Measurements from ENCODE around the gene MAP7D3. TPM values are rescaled to one million over a fixed set of nuclear protein-coding genes. Genes with fewer than 3 reads are reported as not detected.
"Not testable (repeated sequence)": the region's sequence is repeated elsewhere in the genome, so short reads cannot be mapped to it uniquely, and the experiment has no call there.

MAP7D3 gene, protein sequence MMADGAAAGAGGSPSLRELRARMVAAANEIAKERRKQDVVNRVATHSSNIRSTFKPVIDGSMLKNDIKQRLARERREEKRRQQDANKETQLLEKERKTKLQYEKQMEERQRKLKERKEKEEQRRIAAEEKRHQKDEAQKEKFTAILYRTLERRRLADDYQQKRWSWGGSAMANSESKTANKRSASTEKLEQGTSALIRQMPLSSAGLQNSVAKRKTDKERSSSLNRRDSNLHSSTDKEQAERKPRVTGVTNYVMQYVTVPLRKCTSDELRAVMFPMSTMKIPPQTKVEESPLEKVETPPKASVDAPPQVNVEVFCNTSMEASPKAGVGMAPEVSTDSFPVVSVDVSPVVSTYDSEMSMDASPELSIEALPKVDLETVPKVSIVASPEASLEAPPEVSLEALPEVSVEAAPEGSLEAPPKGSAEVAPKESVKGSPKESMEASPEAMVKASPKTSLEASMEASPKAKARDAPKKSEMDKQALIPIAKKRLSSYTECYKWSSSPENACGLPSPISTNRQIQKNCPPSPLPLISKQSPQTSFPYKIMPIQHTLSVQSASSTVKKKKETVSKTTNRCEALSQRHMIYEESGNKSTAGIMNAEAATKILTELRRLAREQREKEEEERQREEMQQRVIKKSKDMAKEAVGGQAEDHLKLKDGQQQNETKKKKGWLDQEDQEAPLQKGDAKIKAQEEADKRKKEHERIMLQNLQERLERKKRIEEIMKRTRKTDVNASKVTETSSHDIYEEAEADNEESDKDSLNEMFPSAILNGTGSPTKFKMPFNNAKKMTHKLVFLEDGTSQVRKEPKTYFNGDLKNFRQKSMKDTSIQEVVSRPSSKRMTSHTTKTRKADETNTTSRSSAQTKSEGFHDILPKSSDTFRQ
- 15.6 and 28.1 TPM in 2 replicates for total RNA-seq

- DNase-seq (ENCODE audit: low read depth), result peak; percentile 36
Measured at GRCh38 chrX:136251041-136251991, at the start of gene MAP7D3. Gene MAP7D3, minus strand, starts transcription at chrX:136251400. Its CDS starts 42 bp downstream, at chrX:136251358.

GRCh38 chrX:136300721-136301120 is 49.5 kb upstream of the MAP7D3 start, which contains the start of gene ADGRG4:
Gene ADGRG4, plus strand, starts transcription at chrX:136300963. Its CDS starts 7,815 bp downstream, at chrX:136308778.
- DNase-seq (ENCODE audit: low read depth), result not testable (repeated sequence)

GRCh38 chrX:136295380-136295779 is 44.2 kb upstream of the MAP7D3 start:
- no peak for DNase-seq (ENCODE audit: low read depth)

- DNase-seq (ENCODE audit: low read depth), result no peak
Measured at GRCh38 chrX:136292656-136293055, 41.5 kb upstream of the MAP7D3 start.

- DNase-seq (ENCODE audit: low read depth), result no peak
Measured at GRCh38 chrX:136291824-136292223, 40.6 kb upstream of the MAP7D3 start.

DNA sequence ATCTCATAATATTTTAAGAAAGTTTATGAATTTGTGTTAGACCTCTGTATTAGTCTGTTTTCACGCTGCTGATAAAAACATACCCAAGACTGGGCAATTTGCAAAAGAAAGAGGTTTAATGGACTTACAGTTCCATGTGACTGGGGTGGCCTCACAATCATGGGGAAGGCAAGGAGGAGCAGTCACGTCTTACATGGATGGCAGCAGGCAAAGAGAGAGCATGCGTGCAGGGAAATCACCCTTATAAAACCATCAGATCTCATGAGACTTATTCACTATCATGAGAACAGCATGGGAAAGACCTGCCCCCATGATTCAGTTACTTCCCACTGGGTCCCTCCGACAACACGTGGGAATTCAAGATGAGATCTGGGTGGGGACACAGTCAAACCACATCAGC is 35.2 kb upstream of the MAP7D3 start:
- not testable (repeated sequence) for DNase-seq (ENCODE audit: low read depth)

DNA sequence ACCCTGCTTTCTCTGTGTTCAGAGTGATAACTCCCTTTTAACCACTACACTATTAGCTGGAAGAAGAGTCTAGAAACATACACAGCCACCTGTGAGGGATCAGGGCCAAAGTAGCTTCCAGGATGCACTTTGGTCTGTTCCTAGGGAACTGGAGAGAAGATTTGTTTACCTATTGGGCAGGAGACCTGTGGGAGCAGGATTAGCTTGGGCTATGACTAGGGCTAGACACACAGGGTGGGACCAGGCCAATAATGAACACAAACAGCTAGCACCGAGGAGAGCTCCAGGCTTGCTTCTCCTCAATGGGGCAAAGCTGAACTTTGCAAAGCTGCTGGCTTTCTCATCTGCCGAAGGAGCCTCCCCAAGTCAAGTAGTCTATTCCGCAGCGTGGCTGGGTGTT is 24.4 kb upstream of the MAP7D3 start:
- no peak for DNase-seq (ENCODE audit: low read depth)

DNA sequence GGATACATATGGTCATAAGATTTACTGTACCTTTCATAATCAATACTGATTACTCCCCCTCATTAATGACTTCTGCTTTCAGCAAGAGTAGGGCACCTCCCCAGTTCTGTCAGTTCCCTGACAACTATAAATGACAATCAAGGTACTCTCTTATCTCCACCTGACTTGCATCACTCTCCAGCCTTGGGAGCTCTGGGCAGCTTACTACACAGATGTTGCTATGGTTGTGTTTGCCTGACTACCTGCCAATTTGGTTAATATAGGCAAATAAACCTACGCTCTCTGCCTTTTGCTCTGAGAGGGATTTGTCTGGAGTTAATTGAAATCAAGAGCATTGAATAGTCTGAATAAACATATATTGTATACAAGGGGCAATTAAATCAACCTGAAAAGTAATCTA is 22.8 kb upstream of the MAP7D3 start:
- DNase-seq (ENCODE audit: low read depth), result no peak

GRCh38 chrX:136272325-136272724 is 21.1 kb upstream of the MAP7D3 start:
- no peak for DNase-seq (ENCODE audit: low read depth)

DNA sequence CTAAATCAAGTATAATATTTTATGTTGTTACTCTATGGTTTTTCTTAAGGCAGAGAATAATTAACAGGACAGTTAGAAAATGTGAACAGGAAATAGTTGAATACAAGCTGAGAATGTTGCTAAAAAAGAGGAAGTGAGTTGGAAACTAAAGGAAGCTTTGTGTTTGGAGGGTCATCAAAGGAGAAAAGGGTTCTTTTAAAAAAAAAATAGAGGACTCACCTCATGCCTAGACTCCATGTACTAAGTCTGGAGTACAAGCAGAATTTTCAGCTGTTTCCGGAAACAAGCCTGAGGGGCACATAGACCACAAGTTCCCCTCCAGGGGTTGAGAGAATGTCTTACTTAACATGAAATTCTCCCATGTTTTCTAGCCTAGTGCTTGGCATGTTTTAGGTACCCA is 20.1 kb upstream of the MAP7D3 start:
- DNase-seq (ENCODE audit: low read depth), result no peak

GRCh38 chrX:136269921-136270320 is 18.7 kb upstream of the MAP7D3 start:
- DNase-seq (ENCODE audit: low read depth), result no peak

DNA sequence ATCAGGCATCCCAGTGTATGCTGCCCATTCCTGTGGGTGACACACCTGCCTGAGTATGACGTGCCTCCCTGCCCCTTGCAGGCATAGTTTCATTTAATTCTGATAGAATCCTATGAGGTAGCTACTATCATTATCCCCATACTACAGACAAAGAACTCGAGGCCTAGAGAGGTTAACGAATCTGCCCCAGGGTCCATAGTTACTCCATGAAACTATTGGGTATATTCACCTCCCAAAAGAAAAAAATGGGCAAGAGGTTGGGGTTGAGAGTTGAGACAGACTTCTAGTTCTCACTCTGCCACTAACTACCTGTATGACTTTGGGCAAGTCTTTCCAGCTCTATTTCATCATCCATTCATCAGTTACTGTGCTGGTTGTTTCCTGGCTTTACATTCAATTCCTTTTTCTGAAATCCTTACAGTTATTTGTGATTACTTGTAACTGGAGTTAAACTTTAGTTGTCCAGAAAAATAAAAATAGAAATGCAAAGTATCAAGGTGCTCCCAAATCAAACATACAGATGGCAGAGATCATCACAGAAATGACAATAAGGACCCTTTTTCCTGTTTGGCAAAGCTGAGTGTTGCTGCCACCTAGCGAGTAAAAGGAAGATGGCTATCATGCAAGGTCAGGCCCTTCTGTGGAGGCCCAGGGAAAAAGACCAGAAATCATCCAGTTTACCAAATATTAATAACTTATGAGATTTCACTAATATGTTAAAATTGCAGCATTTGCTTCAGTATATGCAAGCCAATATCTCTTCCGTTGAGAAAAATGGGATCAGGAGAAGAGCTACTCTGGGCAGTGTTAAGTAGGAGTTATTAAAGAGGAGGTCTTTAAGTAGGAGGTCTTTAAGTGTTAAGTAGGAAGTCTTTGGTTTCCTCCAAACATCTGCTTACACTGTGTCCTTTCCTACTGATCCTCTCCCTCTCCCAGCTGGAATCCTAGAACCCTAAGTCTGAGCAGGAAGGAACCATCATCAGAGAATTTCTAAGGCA is 17.1 kb upstream of the MAP7D3 start:
- peak; percentile 21 for DNase-seq (ENCODE audit: low read depth)

DNA sequence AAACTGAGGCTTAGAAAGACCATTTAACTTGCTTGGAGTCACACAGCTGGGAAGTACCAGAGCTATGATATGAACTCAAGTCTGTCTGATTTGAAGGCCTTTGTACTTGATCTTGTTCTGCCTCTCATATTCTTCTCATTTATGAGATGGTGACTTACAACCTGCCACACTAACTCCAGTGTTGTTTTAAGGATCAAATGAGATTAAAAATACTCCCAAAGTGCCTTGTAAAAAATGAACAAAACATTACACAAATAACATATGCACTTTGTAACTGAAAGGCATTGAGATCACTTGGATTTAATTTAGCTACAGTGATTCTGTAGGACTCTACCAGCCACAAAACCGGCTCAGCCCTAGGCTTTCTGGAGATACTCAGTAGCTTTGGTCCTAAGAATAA is 15.6 kb upstream of the MAP7D3 start:
- DNase-seq (ENCODE audit: low read depth), result no peak

DNA sequence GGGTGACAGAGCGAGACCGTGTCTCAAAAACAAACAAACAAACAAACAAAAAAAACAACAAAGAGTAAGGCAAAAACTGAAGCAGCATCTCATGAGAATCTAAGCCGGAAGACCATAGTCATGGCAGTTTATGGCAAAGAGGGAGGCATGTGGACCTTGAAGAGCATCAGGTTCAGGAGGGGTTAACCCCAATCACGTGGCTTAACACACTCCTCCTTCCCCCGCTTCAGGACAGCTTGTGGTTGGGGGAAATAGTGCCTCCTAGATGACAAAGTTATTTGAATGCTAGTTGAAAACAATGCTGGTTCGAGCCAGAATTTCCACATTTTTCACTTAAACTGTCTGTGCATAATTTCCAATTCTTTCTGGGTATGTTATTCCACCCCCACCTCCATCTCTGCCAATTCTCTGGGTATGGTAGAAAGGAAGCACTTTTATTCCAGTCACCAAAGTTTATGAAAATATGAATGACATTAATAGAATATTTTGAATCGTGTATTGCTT is 11.7 kb upstream of the MAP7D3 start:
- no peak for DNase-seq (ENCODE audit: low read depth)

GRCh38 chrX:136262243-136262642 is 11.0 kb upstream of the MAP7D3 start:
- no peak for DNase-seq (ENCODE audit: low read depth)

- no peak for DNase-seq (ENCODE audit: low read depth)
Measured at GRCh38 chrX:136261321-136261720, 10.1 kb upstream of the MAP7D3 start.

DNA sequence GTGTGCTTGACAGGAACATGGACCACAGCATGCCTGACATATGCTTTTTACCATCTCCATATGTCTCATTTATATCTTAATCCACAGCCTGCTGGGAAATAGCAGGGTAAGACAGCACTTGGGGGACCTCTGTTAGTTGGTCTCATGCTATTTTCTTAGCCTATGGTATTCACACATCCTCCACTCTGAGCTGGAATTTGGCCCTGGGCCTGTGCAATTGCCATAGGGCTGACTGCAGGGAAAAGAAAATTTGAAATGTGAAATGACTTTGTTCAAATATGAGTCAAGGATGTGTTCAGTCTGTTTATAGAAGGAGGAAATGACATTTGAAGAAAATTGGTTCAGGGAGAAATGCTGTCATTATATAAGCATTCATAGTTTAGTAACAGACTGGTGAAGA is 9.6 kb upstream of the MAP7D3 start:
- no peak for DNase-seq (ENCODE audit: low read depth)

DNA sequence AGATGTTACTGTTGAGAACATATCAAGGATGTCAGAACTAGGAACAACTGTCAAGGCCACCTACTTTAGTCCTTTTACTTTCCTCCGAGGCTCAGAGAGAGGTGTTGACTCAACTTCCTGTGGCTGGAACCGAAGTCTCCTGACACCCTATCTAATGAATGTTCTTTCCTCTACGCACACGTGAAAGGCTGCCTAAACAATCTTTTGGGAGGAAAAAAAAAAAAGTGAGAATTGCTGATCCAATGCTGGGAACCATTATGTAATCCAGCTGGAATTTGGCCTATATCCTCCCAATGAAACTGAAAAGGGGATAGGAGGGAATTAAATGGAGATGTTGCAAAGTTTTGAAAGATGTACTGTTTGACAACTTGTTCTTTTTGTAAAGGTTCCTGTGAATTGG is 8.3 kb upstream of the MAP7D3 start:
- DNase-seq (ENCODE audit: low read depth), result peak; percentile 44

DNA sequence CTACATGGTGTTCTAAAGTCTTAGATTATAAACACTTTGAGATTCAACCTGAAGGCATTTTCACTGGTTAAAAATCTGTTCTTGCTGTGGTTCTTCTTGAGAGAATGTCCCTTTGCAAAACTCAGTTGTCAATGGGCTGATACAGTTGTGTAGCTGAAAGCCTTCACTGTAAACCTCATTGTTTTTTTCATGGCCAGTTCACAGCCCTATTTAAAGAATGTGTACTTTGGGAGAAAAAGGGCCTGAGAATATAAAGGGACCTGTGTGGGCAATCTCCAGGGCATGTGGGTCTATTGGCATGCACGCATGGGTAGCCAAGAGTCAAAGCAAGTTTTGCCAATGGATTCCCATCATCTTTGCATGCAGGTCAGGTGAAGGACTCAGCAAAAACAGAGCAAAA is 7.8 kb upstream of the MAP7D3 start:
- peak; percentile 25 for DNase-seq (ENCODE audit: low read depth)

- no peak for DNase-seq (ENCODE audit: low read depth)
Measured at GRCh38 chrX:136256026-136256425, 4.8 kb upstream of the MAP7D3 start.

All from renal cortical epithelial cell (primary cell).